Stimulated activated CD8-positive, alpha-beta memory T cell treated with anti-CD3 and anti-CD28 coated beads, Interleukin-7, amount 100 ng/mL, for 48 hours (primary cell): Measurements from ENCODE around the gene LONP1.

Source experiments
- DNase-seq, 2 donors: peaks; one replicate each; pipeline ENCODE4 v3.0.0-alpha.2; 2020; ENCODE audit warnings: low read depth in 1 of 2; ENCODE audit errors: extremely low read depth in 1 of 2

Gene LONP1

GRCh38 chr19:5680437-5681368, 39.2 kb downstream of the LONP1 start, which contains the start of the genes HSD11B1L and MICOS13:
HSD11B1L (plus strand) TSS chr19:5681027; CDS start chr19:5684833, 3,806 bp downstream.
MICOS13 (minus strand) TSS chr19:5680516; CDS start chr19:5680486, 30 bp downstream.
- peak; percentile 94 to 97 for DNase-seq

- no peak for DNase-seq
These were observed 39.9 kb downstream of the LONP1 start for GRCh38 chr19:5680084-5680436.

- DNase-seq = no peak
These were observed 40.5 kb downstream of the LONP1 start for GRCh38 chr19:5679289-5680083.

- DNase-seq = no peak
These were observed 41.8 kb downstream of the LONP1 start for GRCh38 chr19:5678071-5678718.

GRCh38 chr19:5677580-5677979, 42.4 kb downstream of the LONP1 start:
- DNase-seq = no peak

- no peak for DNase-seq
These were observed 42.8 kb downstream of the LONP1 start for GRCh38 chr19:5677136-5677535.

- DNase-seq = no peak
These were observed 43.2 kb downstream of the LONP1 start for GRCh38 chr19:5676772-5677105.

GRCh38 chr19:5676105-5676771, 43.7 kb downstream of the LONP1 start:
- DNase-seq = no peak

- DNase-seq = no peak
These were observed 45.2 kb downstream of the LONP1 start for GRCh38 chr19:5674714-5675113.

- no peak for DNase-seq
These were observed 46.2 kb downstream of the LONP1 start for GRCh38 chr19:5673752-5674151.

GRCh38 chr19:5672708-5673459, 47.1 kb downstream of the LONP1 start:
- DNase-seq = no peak

- no peak for DNase-seq
These were observed 48.3 kb downstream of the LONP1 start for GRCh38 chr19:5671600-5671999.

- DNase-seq = no peak
These were observed 50.7 kb downstream of the LONP1 start for GRCh38 chr19:5669212-5669611.

- DNase-seq = no peak
These were observed 52.1 kb downstream of the LONP1 start for GRCh38 chr19:5667751-5668271.

GRCh38 chr19:5666921-5667610, 52.9 kb downstream of the LONP1 start:
- DNase-seq = no peak

GRCh38 chr19:5665781-5666513, 54.0 kb downstream of the LONP1 start:
- DNase-seq = no peak

- no peak for DNase-seq
These were observed 55.4 kb downstream of the LONP1 start for GRCh38 chr19:5664515-5664914.

- DNase-seq = no peak
These were observed 56.0 kb downstream of the LONP1 start for GRCh38 chr19:5663904-5664303.

GRCh38 chr19:5661483-5661882, 58.5 kb downstream of the LONP1 start:
- DNase-seq = no peak
